GM23338 (cell line): ENCODE measurements around the gene GLDC. TPM values are rescaled to one million over a fixed set of nuclear protein-coding genes. Genes with fewer than 3 reads are reported as not detected.

Experiments
- ATAC-seq: fragments of 200-7000 bp; cut with Tn5 transposase; 3 replicates; pipeline ENCODE4 v1.9.1; 2020
- DNase-seq: peaks from one replicate; pipeline ENCODE4 v3.0.0-alpha.2; 2015; ENCODE audit warnings: low spot score
- H2AFZ ChIP-seq: fragments of 200-600 bp; sonication (generic); 2 replicates; pipeline ENCODE4 v1.8.0; 2016; ENCODE audit warnings: antibody characterized with exemption, mild to moderate bottlenecking, moderate library complexity
- H3F3A ChIP-seq: fragments of 200-600 bp; sonication (generic); replicated peaks from 2 replicates; pipeline ENCODE4 v1.8.0; 2017; ENCODE audit warnings: antibody characterized with exemption, mixed run types, low read depth
- H3K27ac ChIP-seq: fragments of 200-600 bp; sonication (generic); 2 replicates; pipeline ENCODE4 v1.6.1; 2016; ENCODE audit warnings: low read depth
- H3K27me3 ChIP-seq: fragments of 200-600 bp; sonication (generic); 2 replicates; pipeline ENCODE4 v1.8.0; 2016; ENCODE audit warnings: mild to moderate bottlenecking, mixed run types, moderate library complexity; ENCODE audit not compliant: insufficient read depth
- H3K36me3 ChIP-seq: fragments of 200-600 bp; sonication (generic); 2 replicates; pipeline ENCODE4 v1.8.0; 2016; ENCODE audit warnings: mild to moderate bottlenecking; ENCODE audit not compliant: insufficient read depth
- H3K4me1 ChIP-seq: fragments of 200-600 bp; sonication (generic); 2 replicates; pipeline ENCODE4 v1.8.0; 2016; ENCODE audit warnings: mild to moderate bottlenecking, moderate library complexity; ENCODE audit not compliant: insufficient read depth
- H3K4me2 ChIP-seq: fragments of 200-600 bp; sonication (generic); 2 replicates; pipeline ENCODE4 v1.7.1; 2017; ENCODE audit warnings: mixed run types
- H3K4me3 ChIP-seq: fragments of 200-600 bp; sonication (generic); 2 replicates; pipeline ENCODE4 v1.6.1; 2016; ENCODE audit warnings: mixed run types
- H3K79me2 ChIP-seq: fragments of 200-600 bp; sonication (generic); replicated peaks from 2 replicates; pipeline ENCODE4 v1.8.0; 2017; ENCODE audit warnings: mild to moderate bottlenecking; ENCODE audit not compliant: insufficient read depth
- H3K9me2 ChIP-seq: fragments of 200-600 bp; sonication (generic); 2 replicates; pipeline ENCODE4 v1.8.0; 2017; ENCODE audit not compliant: insufficient read depth
- H4K20me1 ChIP-seq: fragments of 200-600 bp; sonication (generic); replicated peaks from 2 replicates; pipeline ENCODE4 v1.8.0; 2017; ENCODE audit warnings: mild to moderate bottlenecking; ENCODE audit not compliant: insufficient read depth
- H3K27ac Mint-ChIP-seq: 2 replicates; pipeline ENCODE4 v1.8.0; 2020; ENCODE audit warnings: inconsistent platforms, mild to moderate bottlenecking, moderate library complexity, mixed read lengths
- H3K27me3 Mint-ChIP-seq: 3 replicates; pipeline ENCODE4 v1.8.0; 2022; ENCODE audit warnings: low read depth, mild to moderate bottlenecking, moderate library complexity, mixed read lengths, inconsistent platforms; ENCODE audit not compliant: insufficient read depth, poor library complexity
- H3K36me3 Mint-ChIP-seq: 3 replicates; pipeline ENCODE4 v1.8.0; 2021; ENCODE audit warnings: low read depth, mild to moderate bottlenecking, inconsistent platforms, moderate library complexity, mixed read lengths
- H3K4me1 Mint-ChIP-seq: 3 replicates; pipeline ENCODE4 v1.8.0; 2020; ENCODE audit warnings: mild to moderate bottlenecking, inconsistent platforms, mixed read lengths
- H3K4me3 Mint-ChIP-seq: 3 replicates; pipeline ENCODE4 v1.8.0; 2021; ENCODE audit warnings: moderate library complexity, mild to moderate bottlenecking, inconsistent platforms, mixed read lengths
- H3K9me3 Mint-ChIP-seq: 3 replicates; pipeline ENCODE4 v1.8.0; 2020; ENCODE audit warnings: moderate library complexity, mild to moderate bottlenecking, inconsistent platforms, mixed read lengths
- CREB1 ChIP-seq: fragments of 250-450 bp; sonication (Bioruptor Pico); IDR thresholded peaks from 2 replicates; pipeline ENCODE4 v1.5.0; 2020; ENCODE audit warnings: low read depth, mild to moderate bottlenecking, moderate library complexity
- EZH2 ChIP-seq: fragments of 200-600 bp; sonication (generic); IDR thresholded peaks from one replicate; pipeline ENCODE4 v1.8.0; 2017; ENCODE audit warnings: antibody characterized with exemption, mild to moderate bottlenecking, low read depth; ENCODE audit not compliant: unreplicated experiment
- EZH2phosphoT487 ChIP-seq: fragments of 200-600 bp; sonication (generic); IDR thresholded peaks from one replicate; pipeline ENCODE4 v1.8.1; 2018; ENCODE audit warnings: antibody characterized with exemption; ENCODE audit not compliant: unreplicated experiment
- JUNB ChIP-seq: IDR thresholded peaks from one replicate; pipeline ENCODE4 v1.6.1; 2016; ENCODE audit warnings: antibody characterized with exemption; ENCODE audit not compliant: unreplicated experiment
- NANOG ChIP-seq: IDR thresholded peaks from 2 replicates; pipeline ENCODE4 v1.6.1; 2016; ENCODE audit warnings: antibody characterized with exemption, borderline replicate concordance
- POLR2AphosphoS5 ChIP-seq: IDR thresholded peaks from 2 replicates; pipeline ENCODE4 v1.6.1; 2016; ENCODE audit warnings: antibody characterized with exemption, low read depth
- STAT1 ChIP-seq: IDR thresholded peaks from one replicate; pipeline ENCODE4 v1.6.1; 2016; ENCODE audit warnings: antibody characterized with exemption; ENCODE audit not compliant: unreplicated experiment
- ZNF114 ChIP-seq: fragments of 250-450 bp; sonication (Bioruptor Pico); IDR thresholded peaks from 2 replicates; pipeline ENCODE4 v1.5.0; 2020; ENCODE audit warnings: mild to moderate bottlenecking, moderate library complexity
- ZNF331 ChIP-seq: fragments of 250-450 bp; sonication (Bioruptor Pico); IDR thresholded peaks from 2 replicates; pipeline ENCODE4 v1.5.0; 2020; ENCODE audit warnings: low read depth, mild to moderate bottlenecking, moderate library complexity
- polyA plus RNA-seq: library from polyadenylated mRNA; unstranded; fragments of >200 nt; fragmentation: Nextera tagmentation; extraction: Ambion mirVana; gene quantifications from 2 replicates; pipeline ENCODE4 v1.2.1, GENCODE V29; 2016
- total RNA-seq: library from RNA; depleted of rRNA; stranded (reverse); fragments of >200 nt; shearing (Covaris generic); gene quantifications from 2 replicates; pipeline ENCODE4 v1.2.3, GENCODE V29; 2014
- TF ChIP-seq, protein P1 (sequence below): fragments of 250-450 bp; sonication (Bioruptor Pico); IDR thresholded peaks from 2 replicates; pipeline ENCODE4 v1.5.0; 2020; ENCODE audit warnings: mild to moderate bottlenecking, moderate library complexity
- TF ChIP-seq, protein P2 (sequence below), 2 experiments: fragments of 200-600 bp in 1 of 2; sonication (generic) in 1 of 2; conservative IDR thresholded peaks; 2 replicates each; pipeline versions ENCODE4 v1.5.1 to v1.6.1; 2016 to 2017; ENCODE audit warnings: antibody characterized with exemption in 2 of 2, low read depth in 2 of 2, mild to moderate bottlenecking in 2 of 2, moderate library complexity in 1 of 2
- TF ChIP-seq, protein P3 (sequence below): IDR thresholded peaks from one replicate; pipeline ENCODE4 v1.6.1; 2018; ENCODE audit warnings: antibody characterized with exemption; ENCODE audit not compliant: unreplicated experiment
- TF ChIP-seq, protein P4 (sequence below): IDR thresholded peaks from 2 replicates; pipeline ENCODE4 v1.6.1; 2016; ENCODE audit warnings: antibody characterized with exemption

The GLDC gene
- total and polyA plus RNA-seq, 2 experiments from 2014 or later = 63.5 to 139 TPM

DNA sequence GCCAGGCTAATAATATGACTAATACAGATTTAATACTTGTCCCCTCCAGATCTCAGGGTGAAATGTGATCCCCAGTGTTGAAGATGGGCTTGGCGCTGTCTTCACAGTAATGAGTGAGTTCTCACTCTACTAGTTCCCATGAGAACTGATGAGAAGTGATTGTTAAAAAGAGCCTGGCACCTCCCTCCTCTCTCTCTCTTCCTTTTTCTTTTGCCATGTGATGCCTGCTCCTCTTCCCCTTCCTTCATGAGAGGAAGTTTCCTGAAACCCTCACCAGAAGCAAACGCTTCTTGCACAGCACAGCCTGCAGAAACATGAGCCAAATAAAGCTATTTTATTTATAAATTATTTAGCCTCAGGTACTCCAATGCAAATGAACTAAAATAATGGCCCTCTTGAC, 55.2 kb downstream of the GLDC start:
- no peak for ATAC-seq
- H3K4me2 ChIP-seq = no peak overlapping the region
- no peak overlapping the region for H3K27ac Mint-ChIP-seq

More for the DNA sequence above, 55.2 kb downstream of the GLDC start:
- H3K9me3 Mint-ChIP-seq = no peaks in the 10 kb centered on the region
- no peak overlapping the region for H3K27ac ChIP-seq
- H3K9me2 ChIP-seq = no peaks in the 10 kb centered on the region
- H3K27me3 Mint-ChIP-seq = peaks cover 4% of the 10 kb centered on the region
- H3K4me1 ChIP-seq = no peaks in the 10 kb centered on the region
- H3K4me3 ChIP-seq = no peak overlapping the region
- H3K36me3 Mint-ChIP-seq = peaks cover 66% of the 10 kb centered on the region
- H2AFZ ChIP-seq = no peak overlapping the region
- peaks cover 16% of the 10 kb centered on the region for H3F3A ChIP-seq
- H3K79me2 ChIP-seq = no peaks in the 10 kb centered on the region
- no peaks in the 10 kb centered on the region for H3K27me3 ChIP-seq
- TF ChIP-seq, protein P1, sequence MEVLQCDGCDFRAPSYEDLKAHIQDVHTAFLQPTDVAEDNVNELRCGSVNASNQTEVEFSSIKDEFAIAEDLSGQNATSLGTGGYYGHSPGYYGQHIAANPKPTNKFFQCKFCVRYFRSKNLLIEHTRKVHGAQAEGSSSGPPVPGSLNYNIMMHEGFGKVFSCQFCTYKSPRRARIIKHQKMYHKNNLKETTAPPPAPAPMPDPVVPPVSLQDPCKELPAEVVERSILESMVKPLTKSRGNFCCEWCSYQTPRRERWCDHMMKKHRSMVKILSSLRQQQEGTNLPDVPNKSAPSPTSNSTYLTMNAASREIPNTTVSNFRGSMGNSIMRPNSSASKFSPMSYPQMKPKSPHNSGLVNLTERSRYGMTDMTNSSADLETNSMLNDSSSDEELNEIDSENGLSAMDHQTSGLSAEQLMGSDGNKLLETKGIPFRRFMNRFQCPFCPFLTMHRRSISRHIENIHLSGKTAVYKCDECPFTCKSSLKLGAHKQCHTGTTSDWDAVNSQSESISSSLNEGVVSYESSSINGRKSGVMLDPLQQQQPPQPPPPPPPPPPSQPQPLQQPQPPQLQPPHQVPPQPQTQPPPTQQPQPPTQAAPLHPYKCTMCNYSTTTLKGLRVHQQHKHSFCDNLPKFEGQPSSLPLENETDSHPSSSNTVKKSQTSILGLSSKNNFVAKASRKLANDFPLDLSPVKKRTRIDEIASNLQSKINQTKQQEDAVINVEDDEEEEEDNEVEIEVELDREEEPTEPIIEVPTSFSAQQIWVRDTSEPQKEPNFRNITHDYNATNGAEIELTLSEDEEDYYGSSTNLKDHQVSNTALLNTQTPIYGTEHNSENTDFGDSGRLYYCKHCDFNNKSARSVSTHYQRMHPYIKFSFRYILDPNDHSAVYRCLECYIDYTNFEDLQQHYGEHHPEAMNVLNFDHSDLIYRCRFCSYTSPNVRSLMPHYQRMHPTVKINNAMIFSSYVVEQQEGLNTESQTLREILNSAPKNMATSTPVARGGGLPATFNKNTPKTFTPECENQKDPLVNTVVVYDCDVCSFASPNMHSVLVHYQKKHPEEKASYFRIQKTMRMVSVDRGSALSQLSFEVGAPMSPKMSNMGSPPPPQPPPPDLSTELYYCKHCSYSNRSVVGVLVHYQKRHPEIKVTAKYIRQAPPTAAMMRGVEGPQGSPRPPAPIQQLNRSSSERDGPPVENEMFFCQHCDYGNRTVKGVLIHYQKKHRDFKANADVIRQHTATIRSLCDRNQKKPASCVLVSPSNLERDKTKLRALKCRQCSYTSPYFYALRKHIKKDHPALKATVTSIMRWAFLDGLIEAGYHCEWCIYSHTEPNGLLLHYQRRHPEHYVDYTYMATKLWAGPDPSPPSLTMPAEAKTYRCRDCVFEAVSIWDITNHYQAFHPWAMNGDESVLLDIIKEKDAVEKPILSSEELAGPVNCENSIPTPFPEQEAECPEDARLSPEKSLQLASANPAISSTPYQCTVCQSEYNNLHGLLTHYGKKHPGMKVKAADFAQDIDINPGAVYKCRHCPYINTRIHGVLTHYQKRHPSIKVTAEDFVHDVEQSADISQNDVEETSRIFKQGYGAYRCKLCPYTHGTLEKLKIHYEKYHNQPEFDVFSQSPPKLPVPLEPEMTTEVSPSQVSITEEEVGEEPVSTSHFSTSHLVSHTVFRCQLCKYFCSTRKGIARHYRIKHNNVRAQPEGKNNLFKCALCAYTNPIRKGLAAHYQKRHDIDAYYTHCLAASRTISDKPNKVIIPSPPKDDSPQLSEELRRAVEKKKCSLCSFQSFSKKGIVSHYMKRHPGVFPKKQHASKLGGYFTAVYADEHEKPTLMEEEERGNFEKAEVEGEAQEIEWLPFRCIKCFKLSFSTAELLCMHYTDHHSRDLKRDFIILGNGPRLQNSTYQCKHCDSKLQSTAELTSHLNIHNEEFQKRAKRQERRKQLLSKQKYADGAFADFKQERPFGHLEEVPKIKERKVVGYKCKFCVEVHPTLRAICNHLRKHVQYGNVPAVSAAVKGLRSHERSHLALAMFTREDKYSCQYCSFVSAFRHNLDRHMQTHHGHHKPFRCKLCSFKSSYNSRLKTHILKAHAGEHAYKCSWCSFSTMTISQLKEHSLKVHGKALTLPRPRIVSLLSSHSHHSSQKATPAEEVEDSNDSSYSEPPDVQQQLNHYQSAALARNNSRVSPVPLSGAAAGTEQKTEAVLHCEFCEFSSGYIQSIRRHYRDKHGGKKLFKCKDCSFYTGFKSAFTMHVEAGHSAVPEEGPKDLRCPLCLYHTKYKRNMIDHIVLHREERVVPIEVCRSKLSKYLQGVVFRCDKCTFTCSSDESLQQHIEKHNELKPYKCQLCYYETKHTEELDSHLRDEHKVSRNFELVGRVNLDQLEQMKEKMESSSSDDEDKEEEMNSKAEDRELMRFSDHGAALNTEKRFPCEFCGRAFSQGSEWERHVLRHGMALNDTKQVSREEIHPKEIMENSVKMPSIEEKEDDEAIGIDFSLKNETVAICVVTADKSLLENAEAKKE (CRISPR knock-in tag) = no peak
- TF ChIP-seq, protein P2, sequence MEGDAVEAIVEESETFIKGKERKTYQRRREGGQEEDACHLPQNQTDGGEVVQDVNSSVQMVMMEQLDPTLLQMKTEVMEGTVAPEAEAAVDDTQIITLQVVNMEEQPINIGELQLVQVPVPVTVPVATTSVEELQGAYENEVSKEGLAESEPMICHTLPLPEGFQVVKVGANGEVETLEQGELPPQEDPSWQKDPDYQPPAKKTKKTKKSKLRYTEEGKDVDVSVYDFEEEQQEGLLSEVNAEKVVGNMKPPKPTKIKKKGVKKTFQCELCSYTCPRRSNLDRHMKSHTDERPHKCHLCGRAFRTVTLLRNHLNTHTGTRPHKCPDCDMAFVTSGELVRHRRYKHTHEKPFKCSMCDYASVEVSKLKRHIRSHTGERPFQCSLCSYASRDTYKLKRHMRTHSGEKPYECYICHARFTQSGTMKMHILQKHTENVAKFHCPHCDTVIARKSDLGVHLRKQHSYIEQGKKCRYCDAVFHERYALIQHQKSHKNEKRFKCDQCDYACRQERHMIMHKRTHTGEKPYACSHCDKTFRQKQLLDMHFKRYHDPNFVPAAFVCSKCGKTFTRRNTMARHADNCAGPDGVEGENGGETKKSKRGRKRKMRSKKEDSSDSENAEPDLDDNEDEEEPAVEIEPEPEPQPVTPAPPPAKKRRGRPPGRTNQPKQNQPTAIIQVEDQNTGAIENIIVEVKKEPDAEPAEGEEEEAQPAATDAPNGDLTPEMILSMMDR (conservative IDR thresholded peaks at IDR 0.05; ENCODE audit: low read depth in 2 of 2) = no peak
- TF ChIP-seq, protein P3, sequence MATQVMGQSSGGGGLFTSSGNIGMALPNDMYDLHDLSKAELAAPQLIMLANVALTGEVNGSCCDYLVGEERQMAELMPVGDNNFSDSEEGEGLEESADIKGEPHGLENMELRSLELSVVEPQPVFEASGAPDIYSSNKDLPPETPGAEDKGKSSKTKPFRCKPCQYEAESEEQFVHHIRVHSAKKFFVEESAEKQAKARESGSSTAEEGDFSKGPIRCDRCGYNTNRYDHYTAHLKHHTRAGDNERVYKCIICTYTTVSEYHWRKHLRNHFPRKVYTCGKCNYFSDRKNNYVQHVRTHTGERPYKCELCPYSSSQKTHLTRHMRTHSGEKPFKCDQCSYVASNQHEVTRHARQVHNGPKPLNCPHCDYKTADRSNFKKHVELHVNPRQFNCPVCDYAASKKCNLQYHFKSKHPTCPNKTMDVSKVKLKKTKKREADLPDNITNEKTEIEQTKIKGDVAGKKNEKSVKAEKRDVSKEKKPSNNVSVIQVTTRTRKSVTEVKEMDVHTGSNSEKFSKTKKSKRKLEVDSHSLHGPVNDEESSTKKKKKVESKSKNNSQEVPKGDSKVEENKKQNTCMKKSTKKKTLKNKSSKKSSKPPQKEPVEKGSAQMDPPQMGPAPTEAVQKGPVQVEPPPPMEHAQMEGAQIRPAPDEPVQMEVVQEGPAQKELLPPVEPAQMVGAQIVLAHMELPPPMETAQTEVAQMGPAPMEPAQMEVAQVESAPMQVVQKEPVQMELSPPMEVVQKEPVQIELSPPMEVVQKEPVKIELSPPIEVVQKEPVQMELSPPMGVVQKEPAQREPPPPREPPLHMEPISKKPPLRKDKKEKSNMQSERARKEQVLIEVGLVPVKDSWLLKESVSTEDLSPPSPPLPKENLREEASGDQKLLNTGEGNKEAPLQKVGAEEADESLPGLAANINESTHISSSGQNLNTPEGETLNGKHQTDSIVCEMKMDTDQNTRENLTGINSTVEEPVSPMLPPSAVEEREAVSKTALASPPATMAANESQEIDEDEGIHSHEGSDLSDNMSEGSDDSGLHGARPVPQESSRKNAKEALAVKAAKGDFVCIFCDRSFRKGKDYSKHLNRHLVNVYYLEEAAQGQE = no peak
- TF ChIP-seq NANOG (no peak), POLR2AphosphoS5 (no peak), EZH2 (no peak), ZNF331 (no peak), ZNF114 (CRISPR knock-in tag) (no peak), JUNB (no peak), EZH2phosphoT487 (no peak), STAT1 (no peak), CREB1 (CRISPR knock-in tag) (no peak)
- TF ChIP-seq, protein P4, sequence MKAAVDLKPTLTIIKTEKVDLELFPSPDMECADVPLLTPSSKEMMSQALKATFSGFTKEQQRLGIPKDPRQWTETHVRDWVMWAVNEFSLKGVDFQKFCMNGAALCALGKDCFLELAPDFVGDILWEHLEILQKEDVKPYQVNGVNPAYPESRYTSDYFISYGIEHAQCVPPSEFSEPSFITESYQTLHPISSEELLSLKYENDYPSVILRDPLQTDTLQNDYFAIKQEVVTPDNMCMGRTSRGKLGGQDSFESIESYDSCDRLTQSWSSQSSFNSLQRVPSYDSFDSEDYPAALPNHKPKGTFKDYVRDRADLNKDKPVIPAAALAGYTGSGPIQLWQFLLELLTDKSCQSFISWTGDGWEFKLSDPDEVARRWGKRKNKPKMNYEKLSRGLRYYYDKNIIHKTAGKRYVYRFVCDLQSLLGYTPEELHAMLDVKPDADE = no peak
- no peak for DNase-seq
- H3K4me3 Mint-ChIP-seq = no peak overlapping the region
- no peaks in the 10 kb centered on the region for H3K4me1 Mint-ChIP-seq
- H4K20me1 ChIP-seq = peaks cover 3% of the 10 kb centered on the region; the same call in 1 of the 2 replicates
- H3K36me3 ChIP-seq = peaks cover 55% of the 10 kb centered on the region
